Measurements from ENCODE around the gene CUX1.

DNA sequence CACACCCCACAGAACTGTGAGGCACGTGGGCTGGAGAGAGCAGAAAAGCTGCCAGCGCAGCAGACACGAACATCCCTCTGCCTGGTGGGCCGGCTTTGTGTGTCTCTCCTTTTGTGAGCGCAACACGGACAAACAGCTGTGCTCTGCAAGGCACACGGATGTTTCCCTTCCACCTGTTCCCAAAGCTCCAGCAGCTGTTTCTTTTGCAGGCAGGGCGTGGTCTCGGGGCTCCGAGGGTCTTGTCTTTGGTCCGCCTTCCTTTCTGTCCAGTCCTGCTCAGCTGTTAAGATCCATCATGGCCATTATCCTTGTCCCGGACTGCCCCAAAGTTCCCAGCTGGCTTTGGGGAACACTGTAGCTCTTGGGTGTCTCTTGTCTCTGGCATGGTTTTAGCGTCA lies 436.5 kb downstream of the CUX1 start:
- TF ChIP-seq, protein P1, sequence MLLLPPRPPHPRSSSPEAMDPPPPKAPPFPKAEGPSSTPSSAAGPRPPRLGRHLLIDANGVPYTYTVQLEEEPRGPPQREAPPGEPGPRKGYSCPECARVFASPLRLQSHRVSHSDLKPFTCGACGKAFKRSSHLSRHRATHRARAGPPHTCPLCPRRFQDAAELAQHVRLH (CRISPR knock-in tag; IDR thresholded peaks at IDR 0.05; ENCODE audit: borderline replicate concordance, low read depth) = no peak
- TF ChIP-seq, protein P2, sequence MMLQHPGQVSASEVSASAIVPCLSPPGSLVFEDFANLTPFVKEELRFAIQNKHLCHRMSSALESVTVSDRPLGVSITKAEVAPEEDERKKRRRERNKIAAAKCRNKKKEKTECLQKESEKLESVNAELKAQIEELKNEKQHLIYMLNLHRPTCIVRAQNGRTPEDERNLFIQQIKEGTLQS (CRISPR knock-in tag; IDR thresholded peaks at IDR 0.05) = no peak
- TF ChIP-seq ZNF12 (CRISPR knock-in tag; IDR thresholded peaks at IDR 0.05) = no peak
- TF ChIP-seq, protein P3, sequence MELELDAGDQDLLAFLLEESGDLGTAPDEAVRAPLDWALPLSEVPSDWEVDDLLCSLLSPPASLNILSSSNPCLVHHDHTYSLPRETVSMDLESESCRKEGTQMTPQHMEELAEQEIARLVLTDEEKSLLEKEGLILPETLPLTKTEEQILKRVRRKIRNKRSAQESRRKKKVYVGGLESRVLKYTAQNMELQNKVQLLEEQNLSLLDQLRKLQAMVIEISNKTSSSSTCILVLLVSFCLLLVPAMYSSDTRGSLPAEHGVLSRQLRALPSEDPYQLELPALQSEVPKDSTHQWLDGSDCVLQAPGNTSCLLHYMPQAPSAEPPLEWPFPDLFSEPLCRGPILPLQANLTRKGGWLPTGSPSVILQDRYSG (CRISPR knock-in tag; IDR thresholded peaks at IDR 0.05) = no peak
- TF ChIP-seq, protein P4, sequence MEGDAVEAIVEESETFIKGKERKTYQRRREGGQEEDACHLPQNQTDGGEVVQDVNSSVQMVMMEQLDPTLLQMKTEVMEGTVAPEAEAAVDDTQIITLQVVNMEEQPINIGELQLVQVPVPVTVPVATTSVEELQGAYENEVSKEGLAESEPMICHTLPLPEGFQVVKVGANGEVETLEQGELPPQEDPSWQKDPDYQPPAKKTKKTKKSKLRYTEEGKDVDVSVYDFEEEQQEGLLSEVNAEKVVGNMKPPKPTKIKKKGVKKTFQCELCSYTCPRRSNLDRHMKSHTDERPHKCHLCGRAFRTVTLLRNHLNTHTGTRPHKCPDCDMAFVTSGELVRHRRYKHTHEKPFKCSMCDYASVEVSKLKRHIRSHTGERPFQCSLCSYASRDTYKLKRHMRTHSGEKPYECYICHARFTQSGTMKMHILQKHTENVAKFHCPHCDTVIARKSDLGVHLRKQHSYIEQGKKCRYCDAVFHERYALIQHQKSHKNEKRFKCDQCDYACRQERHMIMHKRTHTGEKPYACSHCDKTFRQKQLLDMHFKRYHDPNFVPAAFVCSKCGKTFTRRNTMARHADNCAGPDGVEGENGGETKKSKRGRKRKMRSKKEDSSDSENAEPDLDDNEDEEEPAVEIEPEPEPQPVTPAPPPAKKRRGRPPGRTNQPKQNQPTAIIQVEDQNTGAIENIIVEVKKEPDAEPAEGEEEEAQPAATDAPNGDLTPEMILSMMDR (CRISPR knock-in tag; IDR thresholded peaks at IDR 0.05) = no peak
- no peak for TF ChIP-seq CBX5 (CRISPR knock-in tag; IDR thresholded peaks at IDR 0.05; ENCODE audit: borderline replicate concordance)
- TF ChIP-seq ZNF138 (CRISPR knock-in tag; IDR thresholded peaks at IDR 0.05; ENCODE audit: low read depth) = no peak
- no peak for TF ChIP-seq RAD21 (CRISPR knock-in tag; IDR thresholded peaks at IDR 0.05)
- no peak for TF ChIP-seq EHMT2 (IDR thresholded peaks at IDR 0.05; ENCODE audit: borderline replicate concordance, low read depth, low read length)
